Heart left ventricle (tissue), 13 donors: Measurements from ENCODE around the gene GTF3C5.
"Not testable (repeated sequence)": the region's sequence is repeated elsewhere in the genome, so short reads cannot be mapped to it uniquely, and the experiment has no call there.

ENCODE experiments used
- CTCF ChIP-seq, 12 donors: fragments of 200-600 bp; sonication (generic) in 4 of 12; IDR thresholded peaks; one replicate each; pipeline versions ENCODE4 v1.5.0 to v1.8.0; 2018 to 2022; ENCODE audit warnings: antibody characterized with exemption in 12 of 12, mild to moderate bottlenecking in 5 of 12
- POLR2A ChIP-seq, 2 donors: fragments of 450-650 bp; IDR thresholded peaks; one replicate each; pipeline ENCODE4 v1.6.1; 2017; ENCODE audit warnings: antibody characterized with exemption in 2 of 2, mild to moderate bottlenecking in 2 of 2, moderate library complexity in 2 of 2
- donor health status: ischemic (EF 13 %, LVEDD 7.1; RV severe dilation, severe dysfunction).
- donor health status: DM: no; HTN: yes; CAD: no.
- donor health status: DM: no; HTN: no; CAD: no.
- donor health status: ischemic (EF 25% LVEDD 6.9; RV normal size, moderate dysfunction).
- donor health status: ischemic (EF 25% LVEDD 5.7; RV mildly dilated, moderate dysfunction).
- donor health status: ischemic (EF 35%, LVEDD 5.7; RV mildly dilated, moderate dysfunction).
- donor health status: nonischemic (EF 11% LVEDD 7.7; RV severe dilation, severe dysfunction).
- donor health status: DM: yes; HTN: yes; CAD: no.
- donor health status: PGD.
- donor health status: ischemic (EF 29% LVEDD 5.4; RV normal size, mild dysfunction).
- donor health status: nonischemic (EF 23%, LVEDD 6.1; RV moderate dilation, normal function).

GRCh38 chr9:133086212-133086860 lies 55.5 kb downstream of the GTF3C5 start:
- not testable (repeated sequence) for TF ChIP-seq POLR2A, CTCF (IDR thresholded peaks at IDR 0.05)
